Right lung (tissue), 5 donors: Measurements from ENCODE around the gene CYP3A7. TPM values are rescaled to one million over a fixed set of nuclear protein-coding genes. Genes with fewer than 3 reads are reported as not detected.
"Not testable (repeated sequence)": the region's sequence is repeated elsewhere in the genome, so short reads cannot be mapped to it uniquely, and the experiment has no call there.

Experiments
- DNase-seq, 2 donors: peaks; one replicate each; pipeline ENCODE4 v3.0.0-alpha.2; 2013
- polyA plus RNA-seq, 5 donors: library from polyadenylated mRNA; unstranded; fragments of 120-200 nt; gene quantifications; one replicate each; pipeline versions ENCODE4 v1.2.1 to v1.2.3, GENCODE V29; 2013; ENCODE audit warnings: inconsistent platforms in 1 of 5, low replicate concordance in 1 of 5; ENCODE audit not compliant: insufficient read length in 5 of 5, insufficient read depth in 1 of 5

Gene CYP3A7
- polyA plus RNA-seq, 5 donors, result 0.59 to 16.8 (median 1.3) TPM

GRCh38 chr7:99709260-99709659, 25.7 kb downstream of the CYP3A7 start:
- no peak for DNase-seq

- DNase-seq, result no peak
Observed at GRCh38 chr7:99707096-99707495, 27.9 kb downstream of the CYP3A7 start.

- no peak for DNase-seq
Observed at GRCh38 chr7:99699946-99700345, 35.0 kb downstream of the CYP3A7 start.

DNA sequence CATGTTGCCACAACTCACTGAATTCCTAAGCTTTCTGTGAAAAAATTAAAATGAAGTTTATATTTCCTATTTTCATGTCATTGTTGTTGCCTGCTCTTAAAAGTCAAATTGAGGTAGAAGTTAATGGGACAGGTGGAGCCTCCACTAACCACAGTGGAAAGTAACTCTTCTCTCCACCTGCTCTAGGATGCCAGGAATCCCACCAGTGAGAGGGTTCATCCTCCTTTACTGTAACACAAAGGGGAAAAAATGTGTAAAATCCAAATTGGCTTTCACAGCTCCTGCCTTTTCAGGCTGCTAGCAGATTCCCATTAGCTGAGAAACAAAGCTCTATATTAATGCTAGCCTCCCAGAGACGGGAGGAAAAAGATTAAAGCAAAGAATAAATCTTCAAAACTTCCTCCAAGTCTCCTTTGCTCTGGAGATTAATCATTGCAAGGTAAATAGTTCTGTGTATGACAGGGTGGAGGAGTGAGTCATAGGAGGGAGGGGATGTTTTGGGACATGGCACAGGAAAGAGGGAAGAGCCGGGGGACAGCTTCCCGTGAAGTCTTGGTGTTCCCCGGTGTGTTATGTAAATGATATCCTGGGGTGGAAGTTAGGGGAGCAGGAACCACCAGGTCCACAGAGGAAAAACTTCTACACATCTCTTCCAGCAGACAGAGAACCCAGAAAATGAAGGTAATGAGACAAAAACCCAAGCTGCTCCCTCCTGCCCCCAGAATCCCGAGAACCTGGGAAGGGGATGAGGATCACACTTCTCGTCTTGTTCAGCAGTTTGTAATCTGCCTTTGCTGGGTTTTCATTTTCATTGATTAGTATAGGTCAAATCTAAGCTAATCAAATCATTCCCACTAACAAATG, 35.9 kb downstream of the CYP3A7 start:
- not testable (repeated sequence) for DNase-seq

- no peak for DNase-seq
Observed at GRCh38 chr7:99694912-99695304, 40.1 kb downstream of the CYP3A7 start.

- DNase-seq, result no peak
Observed at GRCh38 chr7:99694201-99694911, 40.6 kb downstream of the CYP3A7 start.

GRCh38 chr7:99693427-99694200, 41.4 kb downstream of the CYP3A7 start:
- DNase-seq, result peak; percentile 13 to 21

- no peak for DNase-seq
Observed at GRCh38 chr7:99693100-99693426, 41.9 kb downstream of the CYP3A7 start.

- DNase-seq, result not testable (repeated sequence)
Observed at GRCh38 chr7:99692563-99692962, 42.4 kb downstream of the CYP3A7 start.

DNA sequence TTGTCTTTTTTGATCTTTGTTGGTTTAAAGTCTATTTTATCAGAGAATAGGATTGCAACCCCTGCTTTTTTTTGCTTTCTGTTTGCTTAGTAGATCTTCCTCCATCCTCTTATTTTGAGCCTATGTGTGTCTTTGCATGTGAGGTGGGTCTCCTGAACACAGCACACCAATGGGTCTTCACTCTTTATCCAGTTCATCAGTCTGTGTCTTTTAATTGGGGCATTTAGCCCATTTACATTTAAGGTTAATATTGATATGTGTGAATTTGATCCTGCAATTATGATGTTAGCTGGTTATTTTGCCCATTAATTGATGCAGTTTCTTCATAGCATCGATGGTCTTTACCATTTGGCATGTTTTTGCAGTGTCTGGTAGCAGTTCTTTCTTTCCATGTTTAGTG, 43.3 kb downstream of the CYP3A7 start:
- not testable (repeated sequence) for DNase-seq

DNA sequence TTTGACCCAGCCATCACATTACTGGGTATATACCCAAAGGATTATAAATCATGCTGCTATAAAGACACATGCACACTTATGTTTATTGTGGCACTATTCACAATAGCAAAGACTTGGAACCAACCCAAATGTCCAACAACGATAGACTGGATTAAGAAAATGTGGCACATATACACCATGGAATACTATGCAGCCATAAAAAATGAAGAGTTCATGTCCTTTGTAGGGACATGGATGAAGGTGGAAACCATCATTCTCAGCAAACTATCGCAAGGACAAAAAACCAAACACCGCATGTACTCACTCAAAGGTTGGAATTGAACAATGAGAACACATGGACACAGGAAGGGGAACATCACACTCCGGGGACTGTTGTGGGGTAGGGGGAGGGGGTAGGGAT, 44.1 kb downstream of the CYP3A7 start:
- DNase-seq, result not testable (repeated sequence)

- not testable (repeated sequence) for DNase-seq
Observed at GRCh38 chr7:99685871-99686608, 49.0 kb downstream of the CYP3A7 start.

DNA sequence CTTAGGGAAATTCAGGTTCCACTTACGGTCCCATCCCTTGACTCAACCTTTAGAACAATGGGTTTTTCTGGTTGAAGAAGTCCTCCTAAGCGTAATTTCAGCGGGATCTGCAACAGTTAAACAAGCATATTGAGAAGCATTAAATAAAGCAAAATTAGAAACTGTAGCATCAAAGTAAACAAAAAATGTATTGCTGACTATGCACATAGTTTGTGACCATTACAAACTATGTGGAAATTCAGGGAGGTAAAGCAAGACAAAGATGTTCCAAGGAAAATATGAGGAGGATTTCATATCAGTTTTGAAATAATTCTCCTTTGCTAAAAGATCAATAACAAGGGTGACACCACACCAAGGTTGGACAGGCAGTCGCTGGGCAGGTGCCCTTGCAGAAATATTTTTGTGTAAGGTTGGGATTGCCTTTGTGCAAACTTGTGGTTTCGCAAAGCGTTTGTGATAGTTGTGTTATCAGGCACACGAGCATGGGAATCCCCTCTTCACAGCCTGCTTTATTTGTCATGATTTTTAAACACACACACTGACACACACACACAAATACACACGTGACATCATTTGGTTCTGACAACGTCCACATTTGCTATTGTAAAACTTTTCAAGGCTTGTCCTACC, 49.8 kb downstream of the CYP3A7 start:
- DNase-seq, result no peak

- DNase-seq, result peak; percentile 66 to 78
Observed at GRCh38 chr7:99679400-99680191, 55.4 kb downstream of the CYP3A7 start, which contains the start of gene CYP3A5. CYP3A5 (minus strand) TSS chr7:99679996; CDS start chr7:99679896, 100 bp downstream.

- no peak for DNase-seq
Observed at GRCh38 chr7:99679032-99679399, 56.0 kb downstream of the CYP3A7 start.

DNA sequence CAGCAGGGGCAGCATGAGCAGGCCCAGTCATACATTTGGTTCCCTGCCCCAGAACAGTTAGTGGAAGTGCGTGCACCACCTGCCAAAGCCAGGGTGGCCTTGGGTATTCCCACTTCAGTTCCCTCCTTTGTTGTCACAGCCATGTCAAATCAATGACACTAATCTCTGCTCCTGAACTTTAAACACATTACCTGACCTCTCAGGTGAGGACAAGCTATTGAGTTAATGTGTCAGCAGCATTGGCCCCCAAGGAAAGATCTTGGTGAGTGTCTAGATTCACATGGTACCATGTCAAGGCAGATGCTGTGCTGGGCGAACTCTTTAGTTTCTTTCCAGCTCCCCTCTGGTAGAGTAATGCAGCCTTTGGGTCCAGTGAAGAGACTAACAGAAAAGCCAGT, 57.3 kb downstream of the CYP3A7 start:
- no peak for DNase-seq

DNA sequence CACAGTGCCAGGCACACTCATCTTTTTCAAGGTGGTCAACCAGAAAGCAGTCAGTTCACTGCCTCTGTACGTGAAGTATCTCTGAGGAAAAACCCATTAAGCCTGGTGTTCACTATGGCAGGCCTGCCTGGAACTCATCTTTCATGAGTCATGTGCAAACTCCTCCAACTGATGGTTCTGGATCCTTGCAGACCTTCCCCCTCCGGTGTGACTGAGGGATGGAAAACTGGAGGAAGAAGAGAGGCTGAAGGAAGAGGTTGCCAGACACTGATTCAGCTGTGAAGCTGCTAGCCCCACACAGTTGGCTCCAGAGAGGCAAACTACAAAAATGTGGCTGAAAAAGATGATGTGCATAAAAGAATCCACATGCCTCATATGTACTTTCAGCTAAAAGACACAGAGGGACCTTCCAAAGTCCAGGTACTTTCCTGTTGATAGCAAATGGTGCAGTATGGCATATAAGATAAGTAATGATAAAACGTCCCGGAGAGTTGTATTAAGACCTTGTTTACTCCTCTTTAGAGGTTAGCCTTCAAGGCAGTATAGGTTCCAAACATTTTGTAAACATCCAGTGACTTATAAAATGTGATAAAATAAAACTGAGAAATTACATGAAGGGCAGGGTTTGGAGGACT, 57.9 kb downstream of the CYP3A7 start:
- no peak for DNase-seq

DNA sequence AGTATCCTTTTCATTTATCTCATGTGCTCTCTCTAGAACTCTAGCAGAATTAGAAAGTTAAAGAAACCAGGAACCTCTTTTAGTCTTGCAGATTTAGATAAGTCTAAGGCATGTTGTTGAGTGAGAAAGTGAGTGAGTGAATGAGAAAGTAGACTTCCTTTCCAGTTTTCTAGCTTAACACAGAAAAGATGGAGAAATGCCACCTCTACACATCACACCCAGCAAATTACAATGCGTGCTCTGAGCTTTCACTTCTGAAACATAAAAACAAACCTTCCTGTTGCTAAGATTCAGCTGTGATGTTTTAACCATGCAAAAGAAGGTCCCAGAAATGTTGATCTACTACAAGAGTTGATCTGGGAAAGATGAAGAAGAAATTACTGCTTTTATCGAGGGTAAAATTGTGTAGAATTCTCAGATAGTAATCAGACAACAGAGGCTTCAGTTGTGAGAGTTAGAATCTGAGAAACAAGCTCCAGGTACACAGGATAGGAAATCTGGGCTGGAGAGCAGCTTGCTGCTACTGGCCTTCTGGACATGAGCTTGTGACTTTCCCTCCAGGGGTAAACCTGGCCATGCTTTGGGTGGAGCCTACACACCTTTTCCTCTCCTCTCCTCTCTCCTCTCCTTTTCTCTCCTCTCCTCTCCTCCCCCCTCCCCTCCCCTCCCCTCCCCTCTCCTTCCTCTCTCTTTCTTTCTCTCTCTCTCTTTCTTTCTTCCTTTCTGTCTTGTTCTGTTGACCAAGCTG, 59.8 kb downstream of the CYP3A7 start:
- DNase-seq, result no peak

DNA sequence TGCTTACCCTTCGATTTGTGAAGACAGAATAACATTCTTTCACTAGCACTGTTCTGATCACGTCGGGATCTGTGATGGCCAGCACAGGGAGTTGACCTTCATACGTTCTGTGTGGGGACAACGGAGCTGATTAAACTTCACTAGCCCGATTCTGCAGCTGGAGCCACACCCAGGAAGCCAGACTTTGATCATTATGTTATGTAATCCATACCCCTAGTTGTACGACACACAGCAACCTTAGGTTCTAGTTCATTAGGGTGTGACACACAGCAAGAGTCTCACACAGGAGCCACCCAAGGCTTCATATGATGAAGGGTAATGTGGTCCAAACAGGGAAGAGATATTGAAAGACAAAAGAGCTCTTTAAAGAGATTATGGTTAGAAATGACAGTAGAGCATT, 62.4 kb downstream of the CYP3A7 start:
- DNase-seq, result no peak
